ENCODE measurements around the gene S100A4.
A peak's percentile ranks its signal among the peaks of the same experiment; 100 is the strongest.
"Not testable (repeated sequence)": the region's sequence is repeated elsewhere in the genome, so short reads cannot be mapped to it uniquely, and the experiment has no call there.

The S100A4 gene

GRCh38 chr1:153575497-153575896 is 29.9 kb upstream of the S100A4 start:
- not testable (repeated sequence) for DNase-seq (ENCODE audit: low spot score); H3K4me3 Mint-ChIP-seq; H3K36me3 Mint-ChIP-seq (ENCODE audit: low read depth); H3K9me3 Mint-ChIP-seq; H3K27ac Mint-ChIP-seq
- H3K27me3 Mint-ChIP-seq (ENCODE audit: low read depth), result peaks cover 19% of the 10 kb centered on the region
- H3K4me1 Mint-ChIP-seq (ENCODE audit: low read depth), result peaks cover 14% of the 10 kb centered on the region

GRCh38 chr1:153575081-153575491 is 29.5 kb upstream of the S100A4 start:
- DNase-seq (ENCODE audit: low spot score); H3K27ac Mint-ChIP-seq; H3K36me3 Mint-ChIP-seq (ENCODE audit: low read depth); H3K4me3 Mint-ChIP-seq; H3K9me3 Mint-ChIP-seq: not testable (repeated sequence)
- H3K27me3 Mint-ChIP-seq (ENCODE audit: low read depth), result peaks cover 19% of the 10 kb centered on the region
- H3K4me1 Mint-ChIP-seq (ENCODE audit: low read depth), result peaks cover 14% of the 10 kb centered on the region

- no peaks in the 10 kb centered on the region for H3K9me3 Mint-ChIP-seq
- no peak overlapping the region for H3K27ac Mint-ChIP-seq
- H3K27me3 Mint-ChIP-seq (ENCODE audit: low read depth), result peaks cover 12% of the 10 kb centered on the region
- DNase-seq (ENCODE audit: low spot score), result no peak
- no peak overlapping the region for H3K4me3 Mint-ChIP-seq
- H3K4me1 Mint-ChIP-seq (ENCODE audit: low read depth), result peaks cover 19% of the 10 kb centered on the region
- H3K36me3 Mint-ChIP-seq (ENCODE audit: low read depth), result no peaks in the 10 kb centered on the region
Observed at GRCh38 chr1:153573351-153573750, 27.7 kb upstream of the S100A4 start.

- peaks cover 4% of the 10 kb centered on the region for H3K27me3 Mint-ChIP-seq (ENCODE audit: low read depth)
- H3K4me3 Mint-ChIP-seq, result no peak overlapping the region
- no peaks in the 10 kb centered on the region for H3K9me3 Mint-ChIP-seq
- H3K36me3 Mint-ChIP-seq (ENCODE audit: low read depth), result no peaks in the 10 kb centered on the region
- no peak overlapping the region for H3K27ac Mint-ChIP-seq
- peaks cover 24% of the 10 kb centered on the region for H3K4me1 Mint-ChIP-seq (ENCODE audit: low read depth)
- DNase-seq (ENCODE audit: low spot score), result peak; percentile 53
Observed at GRCh38 chr1:153572569-153573015, 27.0 kb upstream of the S100A4 start.

GRCh38 chr1:153571706-153572105 is 26.1 kb upstream of the S100A4 start:
- no peak for DNase-seq (ENCODE audit: low spot score)
- Mint-ChIP-seq H3K9me3 (no peaks in the 10 kb centered on the region), H3K27ac (no peak overlapping the region), H3K36me3 (ENCODE audit: low read depth) (no peaks in the 10 kb centered on the region), H3K4me3 (no peak overlapping the region), H3K27me3 (ENCODE audit: low read depth) (no peaks in the 10 kb centered on the region), H3K4me1 (ENCODE audit: low read depth) (peaks cover 27% of the 10 kb centered on the region)

- Mint-ChIP-seq H3K36me3 (ENCODE audit: low read depth) (no peaks in the 10 kb centered on the region), H3K27me3 (ENCODE audit: low read depth) (no peaks in the 10 kb centered on the region), H3K27ac (no peak overlapping the region), H3K9me3 (no peaks in the 10 kb centered on the region), H3K4me1 (ENCODE audit: low read depth) (peaks cover 34% of the 10 kb centered on the region), H3K4me3 (no peak overlapping the region)
- no peak for DNase-seq (ENCODE audit: low spot score)
Observed at GRCh38 chr1:153570874-153571273, 25.3 kb upstream of the S100A4 start.

- no peak overlapping the region for H3K27ac Mint-ChIP-seq
- no peaks in the 10 kb centered on the region for H3K36me3 Mint-ChIP-seq (ENCODE audit: low read depth)
- H3K4me1 Mint-ChIP-seq (ENCODE audit: low read depth), result peaks cover 37% of the 10 kb centered on the region
- no peak overlapping the region for H3K4me3 Mint-ChIP-seq
- no peaks in the 10 kb centered on the region for H3K9me3 Mint-ChIP-seq
- no peak for DNase-seq (ENCODE audit: low spot score)
- H3K27me3 Mint-ChIP-seq (ENCODE audit: low read depth), result no peaks in the 10 kb centered on the region
Observed at GRCh38 chr1:153569465-153569864, 23.9 kb upstream of the S100A4 start.

- DNase-seq (ENCODE audit: low spot score), result peak; percentile 77
- Mint-ChIP-seq H3K4me3 (peak overlapping the region; percentile 80), H3K27ac (peak overlapping the region; percentile 60), H3K36me3 (ENCODE audit: low read depth) (no peaks in the 10 kb centered on the region), H3K9me3 (no peaks in the 10 kb centered on the region), H3K4me1 (ENCODE audit: low read depth) (peaks cover 37% of the 10 kb centered on the region), H3K27me3 (ENCODE audit: low read depth) (no peaks in the 10 kb centered on the region)
Observed at GRCh38 chr1:153568367-153569099, 22.9 kb upstream of the S100A4 start.

- DNase-seq (ENCODE audit: low spot score), result peak; percentile 57
- Mint-ChIP-seq H3K4me1 (ENCODE audit: low read depth) (peaks cover 34% of the 10 kb centered on the region), H3K27me3 (ENCODE audit: low read depth) (no peaks in the 10 kb centered on the region), H3K36me3 (ENCODE audit: low read depth) (no peaks in the 10 kb centered on the region), H3K9me3 (no peaks in the 10 kb centered on the region), H3K4me3 (no peak overlapping the region), H3K27ac (peak overlapping the region; percentile 57)
Observed at GRCh38 chr1:153567621-153568366, 22.2 kb upstream of the S100A4 start.

- H3K27me3 Mint-ChIP-seq (ENCODE audit: low read depth), result no peaks in the 10 kb centered on the region
- H3K9me3 Mint-ChIP-seq, result no peaks in the 10 kb centered on the region
- H3K36me3 Mint-ChIP-seq (ENCODE audit: low read depth), result no peaks in the 10 kb centered on the region
- peak; percentile 88 for DNase-seq (ENCODE audit: low spot score)
- peak overlapping the region; percentile 96 for H3K27ac Mint-ChIP-seq
- peak overlapping the region; percentile 68 for H3K4me3 Mint-ChIP-seq
- peaks cover 29% of the 10 kb centered on the region for H3K4me1 Mint-ChIP-seq (ENCODE audit: low read depth)
Observed at GRCh38 chr1:153566414-153567371, 21.1 kb upstream of the S100A4 start.

- Mint-ChIP-seq H3K4me3 (peak within 1 kb of the TSS; percentile 79), H3K36me3 (ENCODE audit: low read depth) (no peaks in the 10 kb centered on the region), H3K27me3 (ENCODE audit: low read depth) (no peaks in the 10 kb centered on the region), H3K27ac (peak within 1 kb of the TSS; percentile 99), H3K4me1 (ENCODE audit: low read depth) (peaks cover 27% of the 10 kb centered on the region), H3K9me3 (no peaks in the 10 kb centered on the region)
- peak; percentile 52 for DNase-seq (ENCODE audit: low spot score)
Observed at GRCh38 chr1:153565529-153566374, 20.1 kb upstream of the S100A4 start, which contains the start of gene S100A2. TSS of gene S100A2 (minus strand) at chr1:153565844. CDS start at chr1:153563877, 1,967 bp downstream.

GRCh38 chr1:153563991-153564390 is 18.4 kb upstream of the S100A4 start:
- Mint-ChIP-seq H3K27me3 (ENCODE audit: low read depth) (no peaks in the 10 kb centered on the region), H3K27ac (no peak overlapping the region), H3K36me3 (ENCODE audit: low read depth) (no peaks in the 10 kb centered on the region), H3K9me3 (no peaks in the 10 kb centered on the region), H3K4me1 (ENCODE audit: low read depth) (peaks cover 27% of the 10 kb centered on the region), H3K4me3 (no peak overlapping the region)
- no peak for DNase-seq (ENCODE audit: low spot score)

GRCh38 chr1:153563483-153563901 is 17.9 kb upstream of the S100A4 start:
- Mint-ChIP-seq H3K9me3 (no peaks in the 10 kb centered on the region), H3K4me1 (ENCODE audit: low read depth) (peaks cover 24% of the 10 kb centered on the region), H3K27me3 (ENCODE audit: low read depth) (no peaks in the 10 kb centered on the region), H3K27ac (no peak overlapping the region), H3K36me3 (ENCODE audit: low read depth) (no peaks in the 10 kb centered on the region), H3K4me3 (no peak overlapping the region)
- no peak for DNase-seq (ENCODE audit: low spot score)

Measured in T-helper 2 cell treated with Interferon-gamma antibody and Interleukin-4, amounts not matched to agents 5 μg/mL and 100 μg/mL, for 36 hours (primary cell).